Suppressor macrophage treated with lipopolysaccharide for 4 hours (primary cell): ENCODE measurements around the gene SEPTIN10.

Source experiments
- DNase-seq: peaks from one replicate; pipeline ENCODE4 v3.0.0-alpha.2; 2020

The SEPTIN10 gene

DNA sequence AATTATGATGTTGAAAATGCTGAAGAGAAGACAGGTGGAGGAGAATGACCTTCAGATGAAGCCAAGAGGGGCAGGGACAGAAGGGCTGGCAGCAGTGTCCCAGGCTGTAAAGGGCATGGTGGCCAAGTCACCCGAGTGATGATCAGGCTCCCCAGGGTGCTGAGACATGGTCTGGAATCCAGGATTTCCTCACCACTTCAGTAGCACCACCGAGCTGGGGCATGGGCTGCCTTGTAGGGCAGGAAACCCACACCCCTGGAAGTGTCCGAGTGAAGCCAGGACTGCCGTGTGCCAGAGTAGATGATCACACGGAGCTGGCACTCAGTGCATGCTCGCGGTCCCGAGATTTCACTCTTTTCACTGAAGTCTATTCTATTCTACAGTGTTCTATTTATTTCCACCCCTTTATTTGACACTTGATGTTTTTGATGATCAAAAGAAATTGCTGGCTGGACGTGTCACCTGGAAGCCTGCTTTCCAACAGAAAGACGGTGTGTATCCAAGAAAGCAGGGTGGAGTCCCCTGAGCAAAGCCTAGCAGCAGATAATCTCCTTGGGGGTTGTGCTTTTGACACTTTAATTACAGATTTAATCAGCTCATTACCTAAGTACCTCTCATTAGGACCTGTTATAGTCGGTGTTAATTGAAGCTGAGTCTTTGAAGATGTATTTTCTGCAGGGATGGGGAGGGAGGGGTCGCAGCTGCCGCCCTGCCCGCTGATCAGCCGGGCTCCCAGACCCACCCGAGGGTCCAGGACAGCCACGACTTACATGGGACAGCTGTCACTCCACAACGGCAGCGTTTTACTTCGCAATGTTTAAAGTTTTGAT lies 92.3 kb downstream of the SEPTIN10 start:
- no peak for DNase-seq

DNA sequence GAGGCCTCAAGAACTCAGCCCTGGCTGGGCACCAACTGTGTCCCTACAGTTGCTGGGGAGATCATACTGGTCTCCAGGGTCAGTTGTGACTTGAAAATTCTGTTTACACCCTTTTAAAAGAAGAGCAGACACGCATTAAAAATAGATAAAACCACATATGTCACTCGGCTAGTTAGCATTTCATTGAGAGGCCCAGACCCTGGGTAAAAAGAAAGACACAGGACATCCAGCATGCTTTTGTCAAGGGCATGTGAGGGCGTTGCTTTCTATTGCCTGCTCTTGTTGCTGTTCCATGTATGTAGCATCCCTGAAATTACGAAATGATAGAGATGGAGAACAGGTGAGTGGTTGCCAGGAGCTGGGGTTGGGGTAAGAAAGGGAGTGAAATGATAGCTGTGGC lies 94.3 kb downstream of the SEPTIN10 start:
- no peak for DNase-seq

DNA sequence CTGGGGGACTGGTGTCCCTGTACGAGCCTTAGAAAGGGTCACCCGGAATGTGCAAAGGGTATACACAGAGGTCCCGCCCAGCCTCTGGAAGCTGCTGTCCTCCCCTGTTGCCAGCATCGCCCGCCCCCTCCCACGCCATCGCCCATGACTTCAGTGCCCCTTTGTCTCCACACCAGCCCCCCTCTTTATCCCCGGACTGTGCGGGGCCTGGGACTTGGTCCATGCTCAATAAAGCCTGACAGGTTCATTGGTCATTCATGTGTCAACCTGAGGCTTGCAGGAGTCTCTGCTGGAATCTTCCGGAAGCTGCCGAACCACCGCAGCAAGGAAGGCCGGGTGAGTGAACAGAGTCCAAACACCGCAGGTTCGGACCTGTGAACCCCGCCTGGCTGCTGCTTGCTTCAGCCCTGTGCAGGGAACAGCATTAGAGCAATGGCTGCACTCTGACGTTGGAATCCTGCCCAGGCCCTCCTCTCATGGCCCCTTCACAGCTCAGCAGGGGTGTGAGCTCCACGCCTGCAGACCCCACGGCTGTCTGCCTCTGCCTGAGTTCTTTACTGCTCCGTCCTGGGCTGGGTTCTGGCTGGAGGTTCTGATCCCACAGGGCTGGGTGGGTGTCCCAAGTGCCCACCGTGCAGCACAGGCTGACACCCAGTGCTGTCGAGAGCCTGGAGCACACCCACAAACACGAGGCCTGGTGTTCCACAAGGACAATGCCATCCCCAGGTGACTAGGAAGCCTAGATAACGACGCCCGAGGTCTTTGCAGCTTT lies 96.5 kb downstream of the SEPTIN10 start:
- no peak for DNase-seq

DNA sequence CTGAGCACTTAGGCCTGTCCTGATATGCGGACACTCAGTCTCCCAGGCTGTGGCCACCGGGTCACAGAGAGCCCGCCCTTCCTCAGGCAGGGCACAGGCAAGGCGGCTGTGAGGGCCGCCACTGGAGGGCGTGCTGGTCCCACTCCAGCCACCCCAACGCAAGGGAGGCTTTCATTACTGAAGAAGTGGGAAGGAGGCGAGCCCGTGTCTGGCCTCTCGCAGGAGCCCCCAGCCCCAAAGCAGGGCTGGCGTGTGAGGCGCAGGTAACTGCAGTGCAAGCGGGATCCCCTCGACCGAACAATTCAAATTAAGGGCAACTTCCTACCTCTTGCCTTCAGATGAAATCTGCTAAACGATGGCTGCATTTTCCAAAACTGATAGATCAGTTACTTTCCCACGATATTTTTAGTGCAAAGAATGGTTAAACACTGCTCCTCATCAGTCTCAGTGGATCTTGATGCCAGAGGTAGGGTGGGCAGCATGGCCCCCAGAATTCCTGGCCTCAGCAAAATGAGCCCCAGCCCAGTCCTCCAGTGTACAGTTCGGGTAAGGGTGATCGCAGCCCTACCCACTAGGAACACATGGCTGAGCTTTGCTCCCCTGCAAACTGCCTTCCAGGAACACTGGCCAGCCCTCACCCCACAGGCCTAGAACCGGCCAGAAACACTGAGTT lies 97.2 kb downstream of the SEPTIN10 start:
- DNase-seq = peak; percentile 37

DNA sequence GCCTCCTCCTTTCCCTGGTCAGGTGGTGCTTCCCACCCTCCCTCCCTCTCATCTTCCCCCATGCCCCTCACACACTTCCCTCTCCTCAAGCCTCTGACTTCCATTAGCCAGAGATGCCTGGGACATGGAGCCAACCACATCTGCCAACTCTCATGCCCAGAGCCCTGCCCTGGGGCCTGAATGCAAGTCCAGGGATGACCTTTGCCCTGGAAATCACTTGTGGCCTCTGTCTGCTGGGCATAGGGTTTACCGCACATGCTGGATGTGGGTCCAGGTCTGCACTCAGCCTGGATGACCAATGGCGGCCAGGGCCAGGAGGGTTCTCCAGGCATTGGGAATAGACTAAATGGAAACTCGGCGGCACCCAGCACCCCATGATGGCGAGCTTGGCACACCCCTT lies 98.9 kb downstream of the SEPTIN10 start:
- DNase-seq = no peak

DNA sequence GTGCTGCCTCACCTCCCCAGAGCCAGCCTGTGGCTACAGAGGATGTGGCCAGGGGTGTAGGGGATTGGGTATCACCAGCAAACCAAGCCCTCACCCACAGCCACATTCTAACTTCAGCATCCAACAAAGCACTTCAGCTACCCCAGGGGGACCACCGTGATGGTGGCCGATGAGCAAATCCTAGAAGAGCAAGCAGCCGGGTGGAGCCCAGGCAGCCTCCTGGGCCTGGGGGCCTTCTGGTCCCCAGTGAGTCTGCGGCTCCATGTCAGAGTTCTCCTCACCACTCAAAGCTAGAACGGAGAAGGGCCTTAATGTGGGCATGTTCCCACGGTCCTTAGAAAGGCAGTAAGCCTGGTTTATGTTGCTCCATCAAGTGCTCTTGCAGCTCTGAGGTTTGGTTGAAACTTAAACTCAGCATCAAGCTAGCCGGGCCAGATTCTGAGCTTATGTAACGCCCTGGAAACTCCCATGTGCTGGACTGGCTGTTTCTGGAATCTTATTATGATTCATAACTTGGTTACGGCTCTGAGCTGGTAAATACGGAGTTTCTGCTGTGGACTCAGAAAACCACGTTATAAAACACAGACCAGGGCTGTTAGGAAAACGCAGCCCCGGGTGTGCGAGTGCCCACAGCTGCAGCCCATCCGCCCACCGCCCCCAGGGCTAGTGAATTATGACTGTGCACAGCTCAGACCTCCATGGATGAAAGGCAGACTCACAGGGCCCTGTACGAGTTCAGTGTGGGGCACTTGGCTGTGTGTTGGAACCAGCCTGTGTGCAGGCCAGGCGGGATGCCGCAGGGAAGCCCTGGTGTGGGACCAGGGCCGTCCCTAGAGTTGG lies 99.8 kb downstream of the SEPTIN10 start:
- DNase-seq = peak; percentile 34

DNA sequence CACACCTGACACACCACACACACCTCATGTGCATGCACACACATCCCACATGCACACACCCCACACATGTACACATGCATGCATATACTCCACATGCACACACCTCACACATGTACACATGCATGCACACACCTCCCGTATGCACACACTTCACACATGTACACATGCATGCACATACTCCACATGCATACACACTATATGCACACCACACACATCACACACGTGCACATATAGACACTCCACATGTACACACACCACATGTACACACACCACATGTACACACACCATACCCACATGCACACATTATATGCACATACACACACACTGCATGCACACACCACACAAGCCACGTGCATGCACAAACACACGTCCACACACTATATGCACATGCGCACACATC lies 100.5 kb downstream of the SEPTIN10 start:
- DNase-seq = no peak

DNA sequence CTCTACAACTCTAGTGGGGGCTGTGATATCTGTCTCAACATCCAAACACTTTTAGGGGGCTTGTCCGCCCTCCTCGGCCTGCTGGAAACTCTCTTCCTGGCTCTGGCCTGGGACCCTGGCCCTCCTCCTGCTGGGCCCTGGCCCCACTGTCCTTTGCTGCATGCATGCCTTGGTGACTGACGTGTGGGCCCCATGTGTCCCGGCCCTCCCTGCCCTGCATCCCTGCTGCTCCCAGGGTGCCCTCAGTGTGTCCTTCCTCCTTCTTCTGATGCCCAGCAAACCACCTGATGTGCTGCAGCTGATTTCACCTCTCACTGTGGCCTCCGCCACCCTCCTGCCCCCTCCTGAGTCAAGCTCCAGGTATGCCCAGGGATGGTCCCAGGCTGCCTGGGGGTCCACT lies 101.7 kb downstream of the SEPTIN10 start:
- DNase-seq = no peak

DNA sequence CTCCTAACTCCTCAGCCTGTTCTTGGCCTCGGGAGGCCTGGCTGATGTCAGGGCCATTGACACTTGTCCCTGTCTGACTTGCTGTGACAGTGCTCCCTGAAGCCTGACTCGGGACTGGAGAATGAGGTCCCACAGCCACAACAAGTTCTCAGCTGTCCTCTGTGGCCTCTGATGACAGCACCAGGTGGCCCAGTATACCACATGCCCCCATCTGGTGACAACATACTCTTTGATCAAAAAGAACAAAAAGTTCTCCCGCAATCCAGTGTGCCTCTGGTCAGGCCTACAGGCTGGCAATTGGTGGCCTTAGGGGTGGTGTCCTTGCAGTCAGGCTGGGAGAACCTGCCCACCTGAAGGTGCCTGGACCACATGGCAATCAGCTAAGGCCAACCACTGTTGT lies 102.6 kb downstream of the SEPTIN10 start:
- DNase-seq = no peak

DNA sequence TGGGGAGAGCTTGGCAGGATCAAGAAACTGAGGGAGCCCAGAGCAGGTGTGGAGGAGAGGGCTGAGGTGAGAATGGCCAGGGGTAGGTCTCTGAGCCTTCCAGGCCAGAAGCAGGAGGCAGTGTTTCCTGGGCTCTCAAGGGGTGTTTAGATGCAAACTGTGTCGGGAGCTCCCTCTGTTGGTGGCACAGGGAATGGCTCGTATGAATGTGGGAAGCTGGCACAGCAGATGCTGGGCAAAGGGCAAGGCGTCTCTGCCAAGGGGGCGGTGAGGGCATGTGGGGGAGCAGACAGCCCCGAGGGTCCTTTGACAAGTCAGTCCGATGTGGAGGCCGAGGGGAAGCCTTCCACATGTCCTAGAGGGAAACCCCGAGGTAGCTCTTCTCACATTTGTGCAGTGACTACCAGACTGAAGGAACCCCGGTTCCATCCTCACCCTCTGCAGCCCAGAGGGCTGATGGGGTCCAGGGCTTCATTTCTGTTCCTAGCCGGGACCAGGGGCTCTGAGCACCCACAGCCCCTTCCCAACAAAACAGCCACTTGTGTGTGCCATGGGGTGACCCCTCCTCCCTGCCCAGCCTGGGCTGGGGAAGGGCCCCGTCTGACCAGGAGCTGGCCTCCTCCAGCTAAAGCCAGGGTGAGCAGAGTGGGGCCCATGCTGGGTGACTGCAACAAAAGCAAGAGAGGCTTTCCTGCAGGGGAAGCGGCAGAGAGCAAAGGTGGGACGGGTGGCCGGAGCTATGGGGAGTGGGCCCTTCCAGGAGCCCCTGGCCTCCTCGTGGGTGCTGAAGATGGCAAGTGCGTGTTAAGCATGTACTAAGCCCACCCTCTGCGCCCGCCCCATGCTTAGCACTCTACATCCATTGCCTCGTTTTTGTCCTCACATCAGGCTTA lies 103.4 kb downstream of the SEPTIN10 start:
- peak; percentile 84 for DNase-seq

DNA sequence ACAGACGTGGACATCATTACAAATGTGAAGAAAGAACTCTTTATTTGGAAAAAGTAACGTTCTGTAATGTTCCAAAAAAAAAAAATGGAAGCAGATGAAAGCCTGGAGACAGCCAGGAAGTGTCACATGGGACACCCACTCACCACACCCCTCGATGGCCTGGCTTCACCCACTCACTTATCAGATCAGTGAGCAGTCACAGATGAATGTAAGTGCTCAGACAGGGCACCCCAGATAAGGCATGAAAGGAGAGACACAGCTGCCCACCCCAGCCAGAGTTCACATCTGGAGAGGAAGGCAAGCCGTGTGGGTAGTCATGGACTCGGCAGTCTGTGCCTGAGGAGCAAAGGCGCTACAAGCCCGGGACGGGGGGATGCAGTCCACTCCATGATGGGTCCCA lies 105.2 kb downstream of the SEPTIN10 start:
- DNase-seq = no peak

DNA sequence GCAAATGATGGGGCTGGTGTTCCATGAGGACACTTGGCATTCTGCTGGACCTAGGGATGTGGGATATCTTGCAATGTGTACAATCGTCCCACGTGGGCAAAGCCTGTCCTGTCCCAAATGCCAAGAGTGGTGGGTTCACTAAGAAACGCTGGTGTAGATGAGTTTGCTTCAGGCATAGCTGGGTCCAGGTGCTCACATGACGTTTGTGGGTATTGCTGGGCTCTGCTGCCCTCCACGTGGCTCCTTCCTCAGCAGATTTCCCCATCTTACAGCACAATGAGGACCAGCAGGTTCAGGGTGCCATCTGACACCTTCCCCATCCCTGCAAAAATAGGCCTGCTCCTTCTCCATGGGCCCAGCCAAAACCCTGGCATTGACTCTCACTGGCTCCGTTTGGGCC lies 105.9 kb downstream of the SEPTIN10 start:
- no peak for DNase-seq

DNA sequence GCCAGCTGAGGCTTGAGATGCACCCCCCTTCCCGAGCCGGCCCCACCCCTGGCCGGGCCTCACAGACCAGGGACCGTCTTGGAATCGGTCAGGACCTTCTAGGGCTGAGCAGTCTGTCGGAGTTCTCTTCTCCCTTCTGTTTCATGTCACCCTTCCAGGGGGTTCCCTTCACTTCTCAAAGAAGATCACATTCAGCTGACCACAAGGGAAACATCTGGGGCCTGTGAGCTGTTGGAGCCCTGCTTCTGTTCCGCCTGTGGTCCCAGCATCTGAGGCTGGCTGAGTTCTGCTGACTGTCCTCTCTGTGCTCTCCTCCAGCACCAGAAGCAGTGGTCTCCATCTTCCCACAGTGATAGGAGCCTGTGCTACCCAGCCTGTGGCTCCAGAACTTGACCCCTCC lies 106.5 kb downstream of the SEPTIN10 start:
- peak; percentile 3 for DNase-seq

DNA sequence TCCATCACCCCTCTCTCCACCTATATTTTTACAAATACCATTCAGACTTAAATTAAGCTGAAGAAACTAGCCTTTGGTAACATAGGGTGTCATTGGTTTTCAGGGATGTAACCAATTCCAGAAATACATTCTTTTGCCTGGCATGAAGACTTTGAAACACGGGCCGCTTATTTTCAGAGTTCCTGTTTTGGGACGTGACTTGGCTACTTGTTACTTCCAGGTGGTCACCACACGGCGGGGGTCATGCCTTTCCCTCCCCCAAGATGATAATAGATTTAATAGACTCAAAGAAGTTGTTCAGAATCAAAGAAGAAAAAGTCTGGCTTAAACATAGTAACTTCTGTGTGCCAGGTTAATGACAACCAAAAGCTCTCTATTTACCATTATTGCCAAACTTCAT lies 110.6 kb downstream of the SEPTIN10 start:
- no peak for DNase-seq

DNA sequence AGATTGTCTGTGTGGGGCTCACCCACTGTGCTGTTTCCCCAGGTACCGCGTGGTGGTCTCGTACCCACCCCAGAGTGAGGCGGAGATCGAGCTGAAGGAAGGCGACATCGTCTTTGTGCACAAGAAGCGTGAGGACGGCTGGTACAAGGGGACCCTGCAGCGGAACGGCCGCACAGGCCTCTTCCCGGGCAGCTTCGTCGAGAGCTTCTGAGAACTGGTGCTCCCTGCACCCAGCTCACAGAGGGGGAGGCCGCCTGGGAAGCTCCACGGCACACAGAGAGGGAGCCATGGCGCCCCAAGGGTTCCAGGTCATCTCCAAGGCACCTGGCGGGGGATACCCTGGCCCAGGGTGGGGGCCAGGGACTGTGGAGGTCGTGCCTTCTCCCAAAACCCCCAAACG lies 112.3 kb downstream of the SEPTIN10 start:
- no peak for DNase-seq

DNA sequence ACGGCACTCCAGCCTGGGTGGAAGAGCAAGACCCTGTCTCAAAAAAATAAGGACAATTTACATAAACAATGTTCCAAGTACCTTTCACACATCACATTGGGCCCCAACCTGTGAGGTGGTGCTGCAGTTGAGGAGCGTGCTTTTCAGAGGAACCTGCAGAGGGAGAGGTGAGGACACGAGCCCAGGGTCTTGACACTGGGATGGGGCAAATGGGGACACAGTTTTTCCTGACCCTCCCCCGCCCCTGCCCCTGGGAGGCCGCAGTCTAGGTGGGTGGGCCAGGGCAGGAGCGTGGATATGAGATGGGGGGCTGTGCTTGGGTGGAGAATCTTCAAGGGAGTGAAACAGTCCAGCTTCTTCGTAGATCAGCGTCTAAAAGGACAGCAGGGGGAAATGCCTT lies 112.9 kb downstream of the SEPTIN10 start:
- DNase-seq = no peak

DNA sequence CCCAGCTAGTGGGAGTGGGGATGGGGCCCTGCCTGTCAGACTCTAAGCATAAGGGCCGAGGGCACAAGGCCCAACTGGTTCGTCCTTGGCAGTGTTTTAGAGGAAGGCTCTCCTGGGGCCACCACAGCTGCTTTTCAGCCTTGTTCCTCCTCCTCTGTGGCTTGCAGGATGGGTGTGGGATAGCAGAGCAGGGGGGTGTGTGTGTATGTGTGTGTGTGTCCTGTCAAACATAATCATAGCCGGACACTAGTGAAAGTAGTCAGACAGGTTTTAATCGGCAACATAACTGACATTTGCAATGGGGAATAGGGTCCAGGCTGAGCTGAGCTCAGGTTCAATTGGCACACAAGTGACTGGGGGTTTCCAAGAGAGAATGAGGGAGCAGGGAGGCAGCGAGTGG lies 114.2 kb downstream of the SEPTIN10 start:
- no peak for DNase-seq

DNA sequence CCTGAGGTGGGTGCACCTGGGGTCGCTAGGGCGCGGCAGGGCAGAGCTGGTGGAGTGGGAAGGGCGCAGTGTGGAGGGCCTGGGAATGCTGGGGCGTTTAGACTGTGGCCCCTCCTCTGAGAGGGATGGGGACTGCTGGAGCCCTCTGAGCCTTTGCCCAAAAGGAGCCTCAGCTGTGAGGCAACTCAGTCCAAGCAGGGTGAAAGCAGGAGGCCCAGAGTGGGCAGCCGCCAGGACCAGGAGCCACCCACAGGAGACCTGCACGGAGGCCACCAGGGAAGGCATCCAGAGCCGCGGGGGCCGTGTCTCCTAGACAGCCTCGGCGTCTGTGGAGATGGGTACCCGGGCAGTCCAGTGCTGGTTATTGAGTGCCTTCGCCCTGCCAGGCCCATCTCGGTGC lies 114.9 kb downstream of the SEPTIN10 start:
- DNase-seq = no peak

DNA sequence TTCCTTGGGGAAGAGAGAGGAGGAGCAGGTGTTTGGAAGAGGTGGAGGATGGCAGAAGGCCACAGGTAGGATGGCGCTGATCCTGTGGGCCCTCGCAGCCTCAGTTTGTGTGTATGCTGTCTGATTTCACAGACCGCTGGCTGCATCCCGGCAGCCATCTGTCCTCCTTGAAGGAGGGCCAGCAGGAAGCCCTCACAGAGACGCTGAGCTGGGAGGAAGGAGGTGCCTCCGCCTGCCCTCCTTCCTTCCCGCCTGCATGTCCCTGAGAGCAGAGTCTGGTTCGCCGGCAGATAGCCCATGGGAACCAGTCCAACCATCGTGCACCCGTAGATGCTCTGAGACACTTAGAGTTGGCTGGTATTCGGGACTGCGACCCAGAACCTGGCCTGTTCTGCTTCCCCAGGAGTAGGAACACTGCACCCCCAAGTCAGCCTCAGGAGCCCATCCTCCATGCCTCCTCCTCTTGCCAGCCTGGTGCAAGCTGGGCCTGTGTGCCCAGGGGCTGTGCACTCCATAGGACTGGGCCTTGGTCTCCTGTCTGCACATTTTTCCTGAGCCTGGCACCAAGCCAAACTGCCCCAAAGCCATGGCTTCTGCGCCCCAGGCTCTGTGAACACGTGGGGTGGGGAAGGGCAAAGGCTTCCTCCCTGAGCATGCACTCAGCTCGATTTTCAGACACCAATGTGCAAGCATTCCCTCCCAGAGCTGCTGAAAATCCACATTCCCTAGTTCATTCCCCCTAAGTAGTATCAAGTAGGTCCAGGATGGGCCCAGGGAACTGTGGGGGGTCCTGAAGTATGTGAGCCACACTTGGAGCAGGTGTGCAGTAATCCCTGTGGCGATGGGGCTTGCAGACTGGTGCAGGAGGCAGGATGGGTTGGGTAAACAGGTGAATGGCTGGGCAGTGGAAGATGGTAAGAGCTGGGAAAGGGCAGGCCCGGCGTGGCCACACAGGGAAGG lies 115.6 kb downstream of the SEPTIN10 start:
- DNase-seq = no peak

DNA sequence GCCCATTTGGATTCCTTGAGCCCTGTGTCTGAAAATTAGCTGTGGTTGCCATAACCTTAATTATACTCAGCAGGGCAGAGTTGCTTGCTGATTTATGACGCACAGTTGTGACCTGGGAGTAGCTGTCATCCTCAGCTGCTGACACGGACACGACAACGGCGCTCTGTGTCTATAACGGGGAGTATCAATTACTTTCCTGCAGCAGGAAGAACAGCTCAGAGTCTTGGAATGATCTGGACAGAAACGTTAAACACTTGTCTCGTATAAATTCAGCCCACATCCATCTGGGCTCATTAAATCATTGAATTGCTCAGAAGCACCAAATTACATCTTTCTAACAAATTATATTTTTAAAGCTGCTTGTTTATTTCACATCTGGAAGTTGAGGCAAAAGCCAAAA lies 116.3 kb downstream of the SEPTIN10 start:
- no peak for DNase-seq

DNA sequence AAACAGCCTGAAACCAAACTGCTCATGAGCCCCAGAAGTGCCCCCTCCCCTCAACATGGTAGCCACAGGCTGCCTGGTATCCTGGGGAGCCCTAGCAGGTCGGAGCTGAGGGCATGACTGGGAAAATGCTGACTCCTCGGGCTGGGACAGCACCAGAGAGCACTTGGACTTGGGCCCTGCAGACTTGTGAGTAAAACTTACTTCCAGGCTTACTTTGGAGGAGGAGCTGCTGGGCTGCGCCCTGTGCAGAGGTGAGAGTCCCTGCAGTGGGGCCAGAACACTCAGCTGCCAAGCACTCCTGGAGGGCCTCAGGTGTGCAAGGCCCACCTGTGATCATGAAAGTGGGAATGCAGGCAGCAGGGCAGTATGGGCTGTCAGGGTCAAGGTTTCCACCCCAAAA lies 119.4 kb downstream of the SEPTIN10 start:
- DNase-seq = no peak
